ENCODE results near the gene RGS11.

Gene RGS11

DNA sequence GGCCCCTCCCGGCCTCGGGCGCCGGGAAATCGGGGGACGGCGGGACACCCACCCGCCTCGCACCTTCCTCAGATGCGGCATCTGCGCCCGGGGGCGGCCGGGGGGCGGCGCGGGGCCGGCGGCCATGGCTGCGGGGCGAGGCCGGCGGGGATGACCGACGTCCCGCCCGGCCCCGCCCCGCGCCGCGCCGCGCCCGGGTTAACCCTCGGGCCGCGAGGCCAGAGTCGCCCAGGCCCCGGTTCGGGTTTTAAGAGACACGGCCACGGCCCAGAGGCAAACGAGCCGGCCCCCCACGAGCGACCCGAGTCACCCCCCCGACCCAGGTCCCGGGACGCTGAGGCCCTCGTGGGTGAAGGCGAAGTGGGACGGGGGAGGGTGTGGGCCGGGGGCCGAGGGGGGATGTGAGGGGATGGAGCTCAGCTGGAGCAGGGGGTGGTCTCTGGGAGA lies at the start of gene RGS11:
TSS of gene RGS11 (minus strand) at position 159 of the 447 bp plus-strand sequence. CDS start at position 126, 33 bp downstream.
- DNase-seq: no peak

DNA sequence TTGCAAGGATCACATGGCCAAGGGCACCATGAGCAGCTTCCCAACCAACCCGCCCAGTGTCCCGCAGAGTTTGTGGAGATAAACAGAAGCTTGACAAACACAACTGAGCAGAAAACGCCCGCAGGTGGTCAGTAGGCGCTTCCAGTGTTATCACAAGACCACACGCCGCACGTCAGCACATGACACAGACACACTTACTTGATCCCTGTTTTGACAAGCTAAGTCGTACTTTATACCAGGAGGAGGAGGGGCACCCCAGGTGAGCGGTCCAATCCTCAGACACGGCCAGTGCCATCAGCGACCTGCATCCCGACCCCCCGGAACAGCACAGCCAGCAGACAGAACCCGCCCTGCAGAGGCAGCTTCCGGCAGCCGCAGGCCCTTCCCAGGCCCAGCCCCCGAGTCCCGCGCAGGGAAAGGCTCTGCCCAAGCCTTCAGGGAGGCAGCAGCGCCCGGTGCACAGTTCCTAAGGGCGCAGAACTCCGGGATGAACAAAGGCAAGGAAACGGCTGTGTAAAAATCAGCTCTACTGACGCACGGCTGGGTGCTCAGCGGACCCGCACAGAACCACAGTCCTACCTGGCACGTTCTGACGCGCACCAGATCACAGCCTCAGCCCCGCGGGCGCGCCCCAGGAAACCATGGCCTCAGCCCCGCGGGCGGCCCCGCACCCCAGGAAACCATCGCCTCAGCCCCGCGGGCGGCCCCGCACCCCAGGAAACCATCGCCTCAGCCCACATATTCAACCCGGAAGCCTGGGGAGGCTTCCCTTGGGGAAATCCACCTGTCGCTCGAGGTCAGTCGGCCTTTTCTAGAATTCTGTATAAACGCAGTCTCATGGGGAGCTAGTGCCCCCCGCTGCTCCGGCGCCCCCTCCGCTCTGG lies 48.9 kb upstream of the RGS11 start:
- DNase-seq: no peak

DNA sequence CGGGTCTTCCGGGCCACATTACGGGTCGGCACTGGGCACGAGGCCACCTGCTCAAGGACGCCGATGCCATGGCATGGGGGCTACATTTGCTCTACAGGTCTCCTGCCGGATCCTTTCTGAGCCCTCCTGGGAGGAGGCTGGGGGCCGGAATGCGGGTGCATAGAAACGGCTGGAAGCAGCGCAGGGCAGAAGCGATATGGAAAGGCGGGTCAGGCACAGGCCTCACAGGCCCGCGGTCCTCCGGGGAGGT lies 48.4 kb upstream of the RGS11 start:
- DNase-seq: no peak

DNA sequence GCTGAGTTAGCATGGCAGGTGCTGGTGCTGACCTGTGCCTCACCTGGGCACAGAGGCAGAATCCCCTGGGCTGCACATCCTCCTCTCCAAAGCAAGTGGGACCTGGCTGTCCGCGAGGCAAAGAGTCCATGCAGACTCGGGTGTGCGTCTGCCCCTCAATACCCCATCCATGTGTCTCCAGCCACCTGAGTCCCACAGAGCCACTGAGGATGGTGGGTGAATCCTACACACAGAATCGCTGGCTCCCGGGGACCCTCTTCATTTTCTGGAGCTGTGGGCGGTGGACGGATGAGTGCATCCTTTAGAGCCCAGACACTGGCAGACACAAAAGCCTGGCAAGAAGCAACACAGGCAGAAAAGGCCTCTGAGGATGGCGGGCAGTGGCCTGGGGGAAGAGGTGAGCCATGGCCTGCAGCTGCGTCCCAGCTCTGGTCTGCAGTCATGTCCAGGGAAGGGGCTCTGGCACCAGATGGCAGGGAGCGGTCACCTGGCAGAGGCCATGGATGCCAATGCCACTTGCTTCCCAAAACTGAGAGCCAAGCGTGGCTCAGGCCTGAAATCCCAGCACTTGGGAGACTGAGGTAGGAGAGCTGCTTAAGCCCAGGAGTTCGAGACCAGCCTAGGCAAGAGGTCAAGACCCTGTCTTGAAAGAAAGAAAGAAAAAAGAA lies 46.9 kb upstream of the RGS11 start:
- DNase-seq: no peak

DNA sequence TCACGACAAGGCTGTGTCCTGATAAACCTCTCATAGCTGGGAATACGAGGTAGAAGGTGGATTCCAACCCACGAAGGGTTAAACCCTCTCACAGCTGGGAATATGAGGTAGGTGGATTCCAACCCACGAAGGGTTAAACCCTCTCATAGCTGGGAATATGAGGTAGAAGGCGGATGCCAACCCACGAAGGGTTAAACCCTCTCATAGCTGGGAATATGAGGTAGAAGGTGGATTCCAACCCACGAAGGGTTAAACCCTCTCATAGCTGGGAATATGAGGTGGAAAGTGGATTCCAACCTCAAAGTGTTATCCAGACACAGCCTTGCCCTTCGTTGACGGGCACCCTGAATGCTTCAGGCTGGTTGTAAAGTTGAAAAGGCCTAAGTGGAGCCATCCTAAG lies 45.8 kb upstream of the RGS11 start:
- no peak for DNase-seq

DNA sequence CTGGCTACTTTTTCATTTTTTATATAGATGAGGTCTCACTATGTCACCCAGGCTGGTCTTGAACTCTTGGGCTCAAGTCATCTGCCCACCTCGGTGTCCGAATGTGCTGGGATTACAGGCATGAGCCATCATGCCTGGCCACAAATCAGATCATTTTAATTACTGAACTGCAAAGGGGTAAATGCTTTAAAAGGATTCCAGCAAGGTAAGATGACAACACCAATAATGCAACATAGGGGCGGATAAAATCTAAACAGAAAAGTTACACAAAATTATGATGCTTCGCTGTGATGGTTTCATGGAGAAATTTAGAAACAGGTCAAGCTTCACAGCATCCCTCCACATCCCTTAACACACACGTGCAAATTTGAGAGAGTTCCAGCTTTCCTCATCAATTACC lies 44.5 kb upstream of the RGS11 start:
- DNase-seq: no peak

DNA sequence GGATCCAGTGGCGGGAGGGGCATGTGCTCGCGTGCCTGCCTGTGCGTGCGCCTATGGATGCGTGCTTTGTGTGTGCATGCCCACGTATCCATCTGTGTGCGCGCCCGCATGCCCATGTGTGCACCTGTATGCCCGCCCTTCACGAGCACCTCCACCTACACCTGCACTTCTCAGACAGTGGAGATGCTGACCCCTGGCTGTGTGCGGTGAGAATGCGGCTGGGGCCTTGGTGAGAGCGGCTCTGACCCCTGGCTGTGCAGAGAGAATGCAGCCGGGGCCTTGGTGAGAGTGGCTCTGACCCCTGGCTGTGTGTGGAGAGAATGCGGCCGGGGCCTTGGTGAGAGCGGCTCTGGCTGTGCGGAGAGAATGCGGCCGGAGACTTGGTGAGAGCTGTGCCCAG lies 42.9 kb upstream of the RGS11 start:
- no peak for DNase-seq

DNA sequence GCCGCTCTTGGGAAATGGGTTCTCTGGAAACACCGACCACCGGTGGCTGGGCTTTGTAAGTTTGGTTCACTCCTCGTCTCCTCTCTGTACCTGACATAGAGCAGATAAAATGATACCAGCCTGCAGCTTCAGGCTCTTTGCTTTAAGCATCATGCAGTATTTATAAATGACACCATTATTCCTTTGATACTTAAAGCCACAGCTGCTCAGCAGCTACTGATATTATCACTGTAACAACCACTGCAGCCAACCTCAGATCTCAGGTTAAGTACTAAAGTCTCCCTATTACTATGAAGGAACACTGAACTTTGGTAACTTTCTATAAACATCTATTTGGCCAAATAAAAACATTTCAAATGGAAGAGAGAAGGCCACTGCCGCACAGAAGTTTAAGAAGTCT lies 41.8 kb upstream of the RGS11 start:
- DNase-seq: no peak

DNA sequence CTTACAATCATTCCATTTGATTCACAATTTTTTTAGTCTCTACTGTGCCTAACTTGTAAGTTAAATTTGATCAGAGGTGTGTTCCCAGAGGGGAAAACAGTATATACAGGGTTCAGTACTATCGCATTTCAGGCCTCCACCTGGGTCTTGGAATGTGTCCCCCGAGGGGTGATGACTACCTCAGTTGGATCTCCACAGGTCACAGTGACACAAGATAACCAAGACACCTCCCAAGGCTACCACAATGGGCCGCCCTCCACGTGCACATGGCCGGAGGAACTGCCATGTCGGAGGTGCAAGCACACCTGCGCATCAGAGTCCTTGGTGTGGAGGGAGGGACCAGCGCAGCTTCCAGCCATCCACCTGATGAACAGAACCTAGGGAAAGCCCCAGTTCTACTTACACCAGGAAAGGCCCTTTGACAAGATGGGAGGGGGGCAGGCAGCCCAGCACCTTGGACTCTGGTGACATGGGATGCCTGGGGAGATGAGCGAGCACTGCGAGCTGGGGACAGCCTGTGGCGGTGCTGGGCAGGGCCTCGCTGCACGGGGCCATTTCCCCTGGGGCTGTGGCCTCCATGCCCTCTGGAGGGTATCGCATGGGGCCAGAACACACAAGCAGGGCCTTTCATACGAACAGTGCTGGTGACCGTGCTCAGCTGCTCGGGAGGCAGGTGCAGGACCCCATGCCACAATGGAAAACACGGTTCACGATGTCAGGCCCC lies 41.2 kb upstream of the RGS11 start:
- no peak for DNase-seq

DNA sequence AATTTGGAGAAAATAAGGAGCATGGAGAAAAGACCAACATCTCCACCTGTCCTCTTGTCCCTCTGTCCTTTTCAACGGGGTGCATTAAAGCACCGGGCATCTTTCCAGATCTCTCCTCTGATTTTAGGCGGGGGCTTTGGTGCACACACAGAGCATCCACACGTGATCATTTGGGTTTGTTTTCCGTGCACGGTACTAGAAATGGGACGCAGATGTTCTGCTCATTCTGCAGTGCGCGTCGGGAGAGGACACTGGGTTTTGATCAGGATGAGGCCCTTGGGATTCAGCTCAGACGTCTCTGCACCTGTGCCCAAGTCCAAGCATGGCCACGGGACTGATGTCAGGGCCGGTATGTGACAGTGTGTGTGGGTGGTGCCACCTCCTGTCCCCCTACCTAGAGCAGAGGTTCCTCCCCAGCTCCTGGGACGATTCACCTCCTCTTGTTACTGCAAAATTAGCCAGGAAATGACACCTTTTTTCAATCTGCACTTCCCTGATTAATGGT lies 39.1 kb upstream of the RGS11 start:
- DNase-seq: no peak

DNA sequence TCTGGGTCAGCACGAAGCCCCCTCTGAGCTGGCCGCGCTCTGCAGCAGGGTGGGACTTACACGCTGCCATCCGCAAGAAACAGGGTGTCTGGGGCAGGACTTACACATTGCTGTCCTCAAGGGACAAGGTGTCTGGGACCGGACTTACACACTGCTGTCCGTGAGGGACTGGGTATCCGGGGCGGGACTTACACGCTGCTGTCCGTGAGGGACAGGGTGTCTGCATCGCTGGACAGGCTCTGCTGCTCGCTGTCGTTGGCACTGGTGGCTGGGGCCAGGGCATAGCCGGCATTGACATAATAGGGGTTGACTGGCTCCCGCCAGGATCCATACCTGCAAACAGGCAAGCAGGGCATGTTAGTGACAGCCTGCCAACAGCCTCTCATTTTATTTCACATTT lies 38.6 kb upstream of the RGS11 start:
- no peak for DNase-seq

DNA sequence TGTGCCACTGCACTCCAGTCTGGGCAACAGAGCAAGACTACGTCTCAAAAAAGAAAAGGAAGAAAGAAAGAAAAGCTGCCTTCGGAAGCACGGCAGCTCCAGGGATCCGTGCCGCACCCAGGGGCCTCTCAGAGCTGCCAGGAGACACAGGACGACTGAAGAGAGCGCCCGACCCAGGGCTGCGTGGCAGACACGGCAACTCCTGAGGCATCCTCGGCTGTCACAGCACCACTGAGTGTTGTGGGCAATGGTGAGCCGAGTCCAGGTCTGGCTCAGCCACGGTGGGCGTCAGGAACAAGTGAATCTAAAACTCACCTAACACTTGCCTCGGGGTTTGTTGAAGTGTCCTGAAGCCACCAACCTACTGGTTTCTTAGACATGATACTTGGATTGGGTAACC lies 36.0 kb upstream of the RGS11 start:
- DNase-seq: no peak

DNA sequence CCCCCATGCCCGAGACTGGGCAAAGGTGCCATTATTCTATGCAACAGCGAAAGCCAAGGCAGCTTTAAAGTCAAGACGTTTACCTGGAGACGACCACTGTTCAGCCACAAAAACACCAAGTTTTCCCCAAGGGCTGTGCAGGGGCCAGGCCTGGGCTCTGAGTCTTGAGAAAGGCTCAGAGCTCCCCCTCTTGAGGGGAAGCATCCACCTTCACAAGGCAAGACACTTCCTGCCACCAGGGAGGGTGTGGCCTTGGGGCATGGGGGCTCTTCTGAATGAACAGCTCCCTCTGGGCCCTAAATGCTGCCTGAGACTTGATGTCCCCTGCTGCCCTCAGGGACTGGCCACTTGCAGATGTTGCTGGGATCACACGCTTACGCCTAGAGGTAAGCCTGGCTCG lies 33.7 kb upstream of the RGS11 start:
- DNase-seq: no peak

DNA sequence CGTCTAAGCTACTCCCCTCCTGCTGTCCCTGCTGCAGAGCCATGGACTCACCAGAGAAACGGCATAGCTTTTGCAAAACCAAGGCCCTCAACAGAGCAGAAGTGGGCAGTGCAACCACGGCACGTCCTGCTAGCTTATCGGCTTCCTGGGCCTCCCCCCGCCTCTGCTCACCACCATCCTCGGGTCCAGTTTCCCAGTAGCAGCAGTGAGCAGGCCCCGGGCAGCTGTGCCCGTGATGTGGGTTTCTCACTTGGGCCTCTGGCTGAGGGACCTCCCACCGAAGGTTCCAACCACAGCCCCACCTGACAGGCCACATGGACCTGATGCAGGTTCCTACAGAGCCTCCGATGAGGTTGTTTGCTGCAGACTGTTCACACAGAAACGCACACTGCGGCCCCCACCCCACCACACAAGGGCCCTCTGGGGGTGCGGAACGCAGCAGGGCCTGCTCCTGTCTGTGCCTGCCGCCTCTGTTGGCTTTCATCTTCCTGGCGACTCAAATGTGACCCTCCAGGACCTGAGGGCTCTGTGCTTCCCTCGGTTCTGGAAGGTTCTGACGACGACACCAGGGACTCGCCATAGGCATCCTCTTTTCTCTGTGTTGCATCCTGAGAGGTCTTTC lies 32.1 kb upstream of the RGS11 start:
- no peak for DNase-seq

DNA sequence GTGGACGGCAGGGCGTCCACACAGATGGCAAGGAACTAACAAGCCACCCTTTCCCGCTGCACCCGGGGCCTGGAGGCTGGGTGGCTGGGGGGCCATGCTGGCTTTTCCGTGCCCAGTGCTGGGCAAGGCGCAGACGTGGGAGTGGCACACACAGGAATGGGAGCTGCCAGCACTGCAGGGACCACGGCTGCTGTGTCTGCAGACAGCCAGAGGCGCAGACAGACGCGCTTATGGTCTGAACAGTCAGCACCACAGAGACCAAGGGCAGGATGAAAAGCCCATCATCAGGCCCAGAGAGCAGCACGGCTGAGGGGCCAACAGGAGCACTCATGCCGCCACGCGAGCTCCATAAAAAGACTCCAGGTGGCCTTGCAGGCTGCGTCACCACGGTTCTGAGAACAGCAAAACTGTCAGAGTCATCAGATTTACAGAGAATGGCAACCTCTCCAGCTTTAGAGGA lies 31.2 kb upstream of the RGS11 start:
- DNase-seq: no peak

DNA sequence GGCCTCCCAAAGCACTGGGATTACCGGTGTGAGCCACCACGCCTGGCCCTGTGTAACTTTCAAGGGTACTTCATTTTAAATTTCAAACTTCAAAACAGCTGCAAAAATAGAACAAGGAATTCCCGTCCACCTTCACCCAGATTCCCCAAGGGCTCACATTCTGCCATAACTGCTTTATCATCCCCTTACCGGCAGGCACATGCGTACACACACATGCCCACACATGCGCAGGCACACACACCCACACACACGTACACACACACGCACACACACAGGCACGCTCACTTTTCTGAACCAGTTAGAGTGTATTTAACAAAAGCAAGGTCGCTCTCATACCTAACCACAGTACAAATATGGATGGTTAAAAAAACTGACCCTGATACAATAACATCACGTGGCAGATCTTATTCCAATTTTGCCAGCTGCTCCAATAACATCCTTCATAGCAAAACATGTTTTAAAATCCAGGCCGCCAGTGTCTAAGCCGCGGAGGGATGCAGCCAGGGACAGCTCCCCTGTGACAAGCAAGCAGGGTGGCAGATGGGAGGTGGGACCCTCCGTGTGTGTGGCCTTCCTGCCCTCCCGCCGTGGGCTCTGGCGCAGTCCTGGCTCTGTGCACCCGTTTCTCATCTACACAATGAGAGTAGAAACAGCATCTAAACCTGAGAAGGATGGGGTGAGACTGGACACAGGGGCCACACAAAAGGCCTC lies 30.3 kb upstream of the RGS11 start:
- DNase-seq: no peak

DNA sequence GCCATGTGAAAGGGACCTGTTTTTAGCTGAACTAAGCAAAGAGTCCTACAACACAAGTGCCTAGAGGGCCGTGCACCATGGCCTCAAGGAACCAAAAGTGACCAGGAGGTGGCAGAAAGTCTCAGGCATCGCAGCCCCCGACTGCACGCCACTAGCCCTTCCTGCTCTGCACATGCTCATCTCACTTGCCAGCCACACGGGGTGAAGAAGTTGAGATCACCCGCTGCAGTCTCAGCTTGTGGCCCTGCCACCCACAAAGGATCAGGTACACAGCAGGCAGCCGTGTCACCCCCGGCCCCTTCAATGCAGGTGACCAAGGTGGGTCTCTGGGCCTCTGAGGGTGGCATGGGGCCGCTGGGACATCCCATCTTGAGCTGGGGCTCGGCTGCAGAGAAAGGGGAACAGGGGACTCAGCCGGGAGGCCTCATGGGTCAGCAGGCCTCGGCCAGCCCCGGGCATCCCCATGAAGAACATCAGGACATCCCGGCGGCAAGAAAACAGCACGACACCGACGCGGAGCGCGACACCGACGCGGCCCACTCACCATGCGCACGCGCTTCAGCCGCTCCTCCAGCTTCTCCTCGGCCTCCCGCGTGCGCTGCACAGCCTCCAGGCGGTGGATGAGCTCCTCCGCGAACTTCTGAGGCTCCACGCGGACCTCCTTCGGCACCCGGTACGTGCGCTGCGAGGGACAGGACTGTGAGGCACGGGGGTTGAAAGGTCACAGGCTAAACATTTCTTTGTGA lies 28.2 kb upstream of the RGS11 start:
- no peak for DNase-seq

DNA sequence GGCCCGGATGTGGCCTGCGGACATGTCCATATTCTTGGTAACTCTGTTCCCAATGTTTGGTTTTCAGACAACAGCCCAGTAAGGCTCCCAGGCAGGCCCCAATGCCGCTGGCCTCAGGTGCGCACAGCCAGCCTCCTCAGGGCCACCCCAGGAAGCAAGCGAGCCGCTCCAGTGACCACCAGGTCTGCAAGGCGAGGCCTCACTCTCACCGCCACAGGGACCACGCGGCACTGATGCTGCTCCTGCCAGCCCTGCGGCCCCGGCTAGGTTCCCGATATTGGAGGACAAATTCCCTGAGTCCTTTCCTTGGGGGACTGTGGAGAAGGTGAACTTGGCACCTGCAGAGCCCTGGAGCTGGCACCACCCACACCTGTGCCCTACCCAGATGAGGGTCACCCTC lies 26.2 kb upstream of the RGS11 start:
- no peak for DNase-seq

DNA sequence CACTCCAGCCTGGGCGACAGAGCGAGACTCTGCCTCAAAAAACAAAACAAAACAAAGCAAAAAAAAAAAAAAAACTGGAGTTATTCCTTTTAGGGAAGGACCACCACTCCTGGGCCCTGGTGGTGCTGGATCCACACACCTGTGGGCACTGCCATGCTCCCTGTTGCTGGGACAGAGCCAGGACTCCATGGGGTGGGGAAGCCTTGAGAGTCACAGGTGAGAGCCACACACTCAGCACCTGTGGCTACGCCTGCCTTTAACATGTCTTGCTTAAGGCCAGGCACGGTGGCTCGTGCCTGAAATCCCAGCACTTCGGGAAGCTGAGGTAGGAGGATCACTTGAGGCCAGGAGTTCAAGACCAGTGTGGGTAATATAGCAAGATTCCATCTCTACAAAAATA lies 25.5 kb upstream of the RGS11 start:
- DNase-seq: no peak

DNA sequence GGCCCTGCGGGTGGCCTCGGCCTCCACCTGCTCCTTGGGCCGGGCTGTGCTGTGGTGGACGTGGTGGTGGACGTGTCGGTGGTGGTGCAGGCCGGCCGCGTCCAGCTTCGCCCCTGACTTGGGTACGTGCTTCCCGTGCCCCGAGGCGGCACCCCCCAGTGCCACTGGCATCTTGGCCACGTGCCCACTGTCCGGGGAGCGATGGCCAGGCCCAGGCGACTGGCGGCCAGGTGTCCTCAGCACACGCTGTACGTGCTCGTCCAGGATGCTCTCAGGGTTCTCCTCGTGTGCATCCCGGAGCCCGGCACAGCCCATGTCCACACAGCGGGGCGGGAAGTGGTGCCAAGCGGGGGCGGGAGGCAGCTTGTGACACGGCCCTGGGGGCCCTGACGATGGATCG lies 22.1 kb upstream of the RGS11 start:
- no peak for DNase-seq

DNA sequence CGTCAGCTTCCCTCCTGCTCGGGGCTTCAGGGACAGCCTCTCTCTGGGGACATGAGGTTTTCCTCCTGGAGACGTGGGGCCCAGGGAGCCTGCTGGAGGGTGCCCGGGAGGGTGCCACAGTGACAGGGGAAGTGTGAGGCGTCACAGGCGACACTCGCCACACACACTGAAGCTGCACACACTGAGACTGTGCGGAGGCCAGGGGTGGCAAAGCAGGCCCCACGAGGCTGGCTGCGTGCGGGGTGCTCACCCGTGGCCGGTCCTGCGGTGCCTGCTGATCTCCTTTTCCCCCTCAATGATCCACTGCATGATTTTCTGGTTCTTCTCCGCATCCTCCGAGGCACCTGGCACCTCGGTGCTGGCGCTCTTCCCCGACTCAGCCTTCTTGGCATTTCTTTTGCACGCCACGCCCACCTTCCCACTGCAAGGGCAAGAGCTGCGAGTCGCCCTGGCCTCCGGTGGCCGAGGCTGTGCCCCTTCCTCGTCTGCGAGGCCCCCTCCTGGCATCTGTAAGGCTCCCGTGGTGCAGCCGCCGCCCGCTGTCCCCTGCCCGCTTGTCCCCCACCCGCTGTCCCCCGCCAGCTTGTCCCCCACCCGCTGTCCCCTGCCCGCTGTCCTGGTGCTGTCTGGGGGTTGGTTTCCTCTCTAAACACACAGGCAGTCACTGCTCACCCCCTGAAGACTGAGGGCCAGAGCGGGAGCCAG lies 21.2 kb upstream of the RGS11 start:
- DNase-seq: no peak
